SH-SY5Y (cell line): ENCODE measurements around the gene SPTAN1.

Experiments
- GATA2 ChIP-seq: IDR thresholded peaks from 2 replicates; pipeline ENCODE4 v1.6.1; 2011; ENCODE audit warnings: mild to moderate bottlenecking, low read depth, low read length
- GATA3 ChIP-seq: IDR thresholded peaks from 2 replicates; pipeline ENCODE4 v1.6.1; 2011; ENCODE audit warnings: low read depth, mild to moderate bottlenecking, low read length, moderate library complexity

The SPTAN1 gene

GRCh38 chr9:128631636-128632035, 79.2 kb downstream of the SPTAN1 start:
- TF ChIP-seq GATA2: no peak
- TF ChIP-seq GATA3: no peak

- TF ChIP-seq GATA3: no peak
- no peak for TF ChIP-seq GATA2
Measured at GRCh38 chr9:128632066-128632465, 79.7 kb downstream of the SPTAN1 start.

- TF ChIP-seq GATA2 (no peak), GATA3 (no peak)
Measured at GRCh38 chr9:128632486-128632885, 80.1 kb downstream of the SPTAN1 start.

- TF ChIP-seq GATA3 (no peak), GATA2 (no peak)
Measured at GRCh38 chr9:128633057-128633456, 80.7 kb downstream of the SPTAN1 start.

- TF ChIP-seq GATA2: no peak
- TF ChIP-seq GATA3: no peak
Measured at GRCh38 chr9:128633601-128634000, 81.2 kb downstream of the SPTAN1 start.

GRCh38 chr9:128634111-128634510, 81.7 kb downstream of the SPTAN1 start:
- TF ChIP-seq GATA2: no peak
- TF ChIP-seq GATA3: no peak

- TF ChIP-seq GATA2 (no peak), GATA3 (no peak)
Measured at GRCh38 chr9:128634651-128635262, 82.4 kb downstream of the SPTAN1 start.

GRCh38 chr9:128635266-128636023, 83.1 kb downstream of the SPTAN1 start:
- TF ChIP-seq GATA3 (no peak), GATA2 (no peak)

- no peak for TF ChIP-seq GATA2
- TF ChIP-seq GATA3: no peak
Measured at GRCh38 chr9:128636024-128636390, 83.6 kb downstream of the SPTAN1 start.

- TF ChIP-seq GATA2 (no peak), GATA3 (no peak)
Measured at GRCh38 chr9:128636556-128637530, 84.5 kb downstream of the SPTAN1 start.

GRCh38 chr9:128637656-128638055, 85.3 kb downstream of the SPTAN1 start:
- TF ChIP-seq GATA3 (no peak), GATA2 (no peak)

GRCh38 chr9:128638580-128638979, 86.2 kb downstream of the SPTAN1 start:
- TF ChIP-seq GATA2 (no peak), GATA3 (no peak)

GRCh38 chr9:128640603-128641002, 88.2 kb downstream of the SPTAN1 start:
- TF ChIP-seq GATA2 (no peak), GATA3 (no peak)

- TF ChIP-seq GATA3 (no peak), GATA2 (no peak)
Measured at GRCh38 chr9:128642675-128643245, 90.4 kb downstream of the SPTAN1 start.
